HG02943 (cell line): Measurements from ENCODE around the gene AGAP1.

Experiments used
- ATAC-seq: cut with Tn5 transposase; IDR thresholded peaks from one replicate; pipeline ENCODE4 v1.9.1; 2021; ENCODE audit warnings: mild to moderate bottlenecking, low read depth, moderate library complexity; ENCODE audit not compliant: unreplicated experiment

Gene AGAP1

GRCh38 chr2:235849489-235849888 is 355.6 kb downstream of the AGAP1 start:
- no peak for ATAC-seq

- ATAC-seq: no peak
Observed at GRCh38 chr2:235850289-235850688, 356.4 kb downstream of the AGAP1 start.

- no peak for ATAC-seq
Observed at GRCh38 chr2:235850771-235851551, 357.1 kb downstream of the AGAP1 start.

GRCh38 chr2:235851828-235852525 is 358.1 kb downstream of the AGAP1 start:
- ATAC-seq: no peak

GRCh38 chr2:235852526-235852920 is 358.7 kb downstream of the AGAP1 start:
- ATAC-seq: no peak

GRCh38 chr2:235854276-235854675 is 360.4 kb downstream of the AGAP1 start:
- no peak for ATAC-seq

GRCh38 chr2:235855011-235855410 is 361.2 kb downstream of the AGAP1 start:
- ATAC-seq: no peak

- no peak for ATAC-seq
Observed at GRCh38 chr2:235856151-235856854, 362.5 kb downstream of the AGAP1 start.

- no peak for ATAC-seq
Observed at GRCh38 chr2:235857598-235857997, 363.8 kb downstream of the AGAP1 start.

- ATAC-seq: no peak
Observed at GRCh38 chr2:235858881-235859280, 365.0 kb downstream of the AGAP1 start.

GRCh38 chr2:235859651-235860050 is 365.8 kb downstream of the AGAP1 start:
- no peak for ATAC-seq

GRCh38 chr2:235860111-235860510 is 366.3 kb downstream of the AGAP1 start:
- no peak for ATAC-seq

GRCh38 chr2:235860871-235861270 is 367.0 kb downstream of the AGAP1 start:
- ATAC-seq: no peak

GRCh38 chr2:235861383-235861782 is 367.5 kb downstream of the AGAP1 start:
- ATAC-seq: no peak

GRCh38 chr2:235863414-235863813 is 369.6 kb downstream of the AGAP1 start:
- ATAC-seq: no peak

GRCh38 chr2:235864302-235864701 is 370.5 kb downstream of the AGAP1 start:
- no peak for ATAC-seq

GRCh38 chr2:235864733-235865515 is 371.1 kb downstream of the AGAP1 start:
- ATAC-seq: no peak

GRCh38 chr2:235866373-235866772 is 372.5 kb downstream of the AGAP1 start:
- ATAC-seq: no peak

GRCh38 chr2:235868224-235868623 is 374.4 kb downstream of the AGAP1 start:
- no peak for ATAC-seq

GRCh38 chr2:235868645-235869044 is 374.8 kb downstream of the AGAP1 start:
- no peak for ATAC-seq

GRCh38 chr2:235870515-235870914 is 376.7 kb downstream of the AGAP1 start:
- ATAC-seq: no peak
